Measurements from ENCODE around the gene INPP5A. TPM values are rescaled to one million over a fixed set of nuclear protein-coding genes. Genes with fewer than 3 reads are reported as not detected.

Gene INPP5A
- total and polyA plus RNA-seq, 2 of the 13 experiments (the other 11 are each of a cell fraction or from before 2014, with no cell fraction given): 17.5 to 37.9 TPM

DNA sequence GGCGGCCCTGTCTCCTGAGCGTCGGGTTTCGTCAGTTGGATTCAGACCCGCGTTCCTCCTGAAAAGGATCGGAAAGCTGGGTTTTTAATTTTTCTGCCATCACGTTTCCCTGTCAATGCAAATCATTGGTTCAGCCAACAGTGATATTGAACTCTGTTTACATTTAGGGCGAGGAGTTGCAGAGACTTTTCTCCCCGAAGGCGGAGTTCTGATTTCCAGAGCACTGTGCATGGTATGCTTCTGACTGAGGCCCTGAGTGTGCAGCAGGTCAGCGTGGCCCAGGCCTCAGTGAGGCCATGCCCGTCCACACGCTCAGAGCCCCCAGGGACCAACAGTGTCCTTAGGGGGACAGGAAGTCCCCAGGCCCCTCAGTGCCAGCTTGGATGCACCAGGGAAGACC, 221.3 kb downstream of the INPP5A start:
- in situ Hi-C loops (cut with HindIII; ENCODE audit: extremely low pct_ligation_motif_present, low pct_unique_long_range_greater_than_20kb): no loop called here
- no peak for FAIRE-seq
- intact Hi-C loops (cut with micrococcal nuclease; ENCODE audit: unreplicated experiment): no loop called here

DNA sequence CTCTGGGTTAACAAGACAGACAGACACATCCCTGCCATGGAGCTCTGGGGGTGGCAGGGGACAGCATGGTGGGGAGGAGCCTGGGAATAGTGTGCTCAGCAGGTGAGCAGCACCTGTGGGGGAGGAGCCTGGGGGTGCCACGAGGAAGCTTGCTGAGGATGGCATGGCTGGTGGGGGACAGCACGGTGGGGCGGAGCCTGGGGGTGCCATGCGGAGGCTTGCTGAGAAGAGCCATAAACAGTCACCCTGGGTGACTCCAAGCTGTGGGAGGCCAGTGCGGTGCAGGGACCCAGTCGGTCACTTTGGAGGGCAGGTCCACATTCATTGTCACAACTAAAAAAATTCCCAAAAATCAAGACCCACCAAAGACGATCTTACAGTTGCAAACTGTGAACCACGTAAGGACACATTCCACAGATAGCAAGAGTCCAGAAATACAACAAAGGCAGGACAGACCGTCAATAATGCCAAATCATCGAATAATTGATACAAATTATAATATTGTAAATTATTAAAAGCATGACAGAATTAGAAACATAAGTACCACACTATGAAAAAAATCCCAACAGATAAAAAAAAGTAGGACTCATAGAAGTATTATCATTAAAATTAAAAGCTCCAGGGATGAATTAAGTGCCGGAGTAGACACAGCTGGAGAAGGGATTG, 223.9 kb downstream of the INPP5A start:
- Histone ChIP-seq H3K4me3 (replicated peaks in 1 of 3; ENCODE audit: insufficient read depth in 1 of 3, low read depth in 2 of 3, low read length in 3 of 3) (no peak overlapping the region), H3K27me3 (ENCODE audit: control insufficient read depth in 1 of 2, insufficient read depth in 2 of 2, low read length in 2 of 2) (no peaks in the 10 kb centered on the region), H4K20me1 (ENCODE audit: insufficient read depth, low read length) (no peaks in the 10 kb centered on the region), H3K36me3 (replicated peaks in 1 of 2; ENCODE audit: control insufficient read depth in 1 of 2, insufficient read depth in 2 of 2, low read length in 2 of 2) (peaks cover 0 to 5% of the 10 kb centered on the region in 2 experiments; a peak in 1 of 5 replicates), H3K4me1 (ENCODE audit: insufficient read depth, low read length) (no peaks in the 10 kb centered on the region), H3K9me3 (ENCODE audit: low read length) (no peaks in the 10 kb centered on the region), H3K4me2 (ENCODE audit: low read depth, low read length) (no peak overlapping the region), H2AFZ (ENCODE audit: low read length) (no peak overlapping the region), H3K9ac (ENCODE audit: insufficient read depth, low read depth, low read length) (no peak overlapping the region), H3K79me2 (ENCODE audit: insufficient read depth, low read length) (no peaks in the 10 kb centered on the region), H3K27ac (ENCODE audit: extremely low read length, insufficient read depth, low read length) (no peak overlapping the region)
- TF ChIP-seq MAFK (conservative IDR thresholded peaks at IDR 0.05 in 1 of 2, IDR thresholded peaks at IDR 0.05 in 1 of 2; ENCODE audit: low read length in 2 of 2): peak; percentile 67 to 75
- no peak for TF ChIP-seq ZBTB7A (CRISPR knock-in tag; IDR thresholded peaks at IDR 0.05)
- peak; percentile 69 for TF ChIP-seq MAFF (IDR thresholded peaks at IDR 0.05; ENCODE audit: low read depth, low read length)
- 96% methylated on average over 10 of the region's 11 CpGs for WGBS (ENCODE audit: low lambda C conversion rate)
- in situ Hi-C loops (cut with HindIII; ENCODE audit: extremely low pct_ligation_motif_present, low pct_unique_long_range_greater_than_20kb): no loop called here
- DNase-seq (ENCODE audit: low spot score): no peak
- ChIA-PET POLR2A (no interaction called here), CTCF (ENCODE audit: low intra/inter-chr PET ratio, low total read pairs) (no interaction called here)
- intact Hi-C loops (cut with micrococcal nuclease; ENCODE audit: unreplicated experiment): no loop called here
- no peak for FAIRE-seq
- no TSS peak for BruUV-seq (replicated peaks)
- ATAC-seq: no peak

More for the DNA sequence above, 221.3 kb downstream of the INPP5A start:
- H3K27ac ChIP-seq (ENCODE audit: extremely low read length, insufficient read depth, low read length): no peak overlapping the region
- no peaks in the 10 kb centered on the region for H4K20me1 ChIP-seq (ENCODE audit: insufficient read depth, low read length)
- H3K4me2 ChIP-seq (ENCODE audit: low read depth, low read length): no peak overlapping the region
- H3K27me3 ChIP-seq (ENCODE audit: control insufficient read depth in 1 of 2, insufficient read depth in 2 of 2, low read length in 2 of 2): no peaks in the 10 kb centered on the region
- H3K79me2 ChIP-seq (ENCODE audit: insufficient read depth, low read length): no peaks in the 10 kb centered on the region
- no peak for TF ChIP-seq HOXA7 (CRISPR knock-in tag; IDR thresholded peaks at IDR 0.05)
- TF ChIP-seq, protein P1, sequence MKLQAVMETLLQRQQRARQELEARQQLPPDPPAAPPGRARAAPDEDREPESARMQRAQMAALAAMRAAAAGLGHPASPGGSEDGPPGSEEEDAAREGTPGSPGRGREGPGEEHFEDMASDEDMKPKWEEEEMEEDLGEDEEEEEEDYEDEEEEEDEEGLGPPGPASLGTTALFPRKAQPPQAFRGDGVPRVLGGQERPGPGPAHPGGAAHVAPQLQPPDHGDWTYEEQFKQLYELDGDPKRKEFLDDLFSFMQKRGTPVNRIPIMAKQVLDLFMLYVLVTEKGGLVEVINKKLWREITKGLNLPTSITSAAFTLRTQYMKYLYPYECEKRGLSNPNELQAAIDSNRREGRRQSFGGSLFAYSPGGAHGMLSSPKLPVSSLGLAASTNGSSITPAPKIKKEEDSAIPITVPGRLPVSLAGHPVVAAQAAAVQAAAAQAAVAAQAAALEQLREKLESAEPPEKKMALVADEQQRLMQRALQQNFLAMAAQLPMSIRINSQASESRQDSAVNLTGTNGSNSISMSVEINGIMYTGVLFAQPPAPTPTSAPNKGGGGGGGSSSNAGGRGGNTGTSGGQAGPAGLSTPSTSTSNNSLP (IDR thresholded peaks at IDR 0.05; ENCODE audit: low read depth, low read length): no peak
- H2AFZ ChIP-seq (ENCODE audit: low read length): no peak overlapping the region
- peaks cover 0 to 8% of the 10 kb centered on the region in 2 experiments; a peak in 1 of 5 replicates for H3K36me3 ChIP-seq (replicated peaks in 1 of 2; ENCODE audit: control insufficient read depth in 1 of 2, insufficient read depth in 2 of 2, low read length in 2 of 2)
- ChIA-PET CTCF (ENCODE audit: low intra/inter-chr PET ratio, low total read pairs) (no interaction called here), POLR2A (no interaction called here)
- no TSS peak for BruUV-seq (replicated peaks)
- no peak for DNase-seq (ENCODE audit: low spot score)
- no peaks in the 10 kb centered on the region for H3K4me1 ChIP-seq (ENCODE audit: insufficient read depth, low read length)
- WGBS (ENCODE audit: low lambda C conversion rate): 98% methylated on average over 11 of the region's 14 CpGs
- no peak for ATAC-seq
- H3K9me3 ChIP-seq (ENCODE audit: low read length): no peaks in the 10 kb centered on the region
- H3K9ac ChIP-seq (ENCODE audit: insufficient read depth, low read depth, low read length): no peak overlapping the region
- H3K4me3 ChIP-seq (replicated peaks in 1 of 3; ENCODE audit: insufficient read depth in 1 of 3, low read depth in 2 of 3, low read length in 3 of 3): no peak overlapping the region

Measured in HepG2 (cell line).